Measurements from ENCODE around the gene ACOX2. TPM values are rescaled to one million over a fixed set of nuclear protein-coding genes. Genes with fewer than 3 reads are reported as not detected.
A peak's percentile ranks its signal among the peaks of the same experiment; 100 is the strongest.

ACOX2 gene
- 10 to 100 TPM; 20.1 to 28.2 TPM for total RNA-seq
- long read RNA-seq, transcript ACOX2-201 (15 exons, 2,426 nt) = major isoform, 9 of 17 reads
- long read RNA-seq, partial matches to known transcripts = 4 of 17 reads
- long read RNA-seq, other reads (novel, unspliced or antisense) = 2 of 17 reads

DNA sequence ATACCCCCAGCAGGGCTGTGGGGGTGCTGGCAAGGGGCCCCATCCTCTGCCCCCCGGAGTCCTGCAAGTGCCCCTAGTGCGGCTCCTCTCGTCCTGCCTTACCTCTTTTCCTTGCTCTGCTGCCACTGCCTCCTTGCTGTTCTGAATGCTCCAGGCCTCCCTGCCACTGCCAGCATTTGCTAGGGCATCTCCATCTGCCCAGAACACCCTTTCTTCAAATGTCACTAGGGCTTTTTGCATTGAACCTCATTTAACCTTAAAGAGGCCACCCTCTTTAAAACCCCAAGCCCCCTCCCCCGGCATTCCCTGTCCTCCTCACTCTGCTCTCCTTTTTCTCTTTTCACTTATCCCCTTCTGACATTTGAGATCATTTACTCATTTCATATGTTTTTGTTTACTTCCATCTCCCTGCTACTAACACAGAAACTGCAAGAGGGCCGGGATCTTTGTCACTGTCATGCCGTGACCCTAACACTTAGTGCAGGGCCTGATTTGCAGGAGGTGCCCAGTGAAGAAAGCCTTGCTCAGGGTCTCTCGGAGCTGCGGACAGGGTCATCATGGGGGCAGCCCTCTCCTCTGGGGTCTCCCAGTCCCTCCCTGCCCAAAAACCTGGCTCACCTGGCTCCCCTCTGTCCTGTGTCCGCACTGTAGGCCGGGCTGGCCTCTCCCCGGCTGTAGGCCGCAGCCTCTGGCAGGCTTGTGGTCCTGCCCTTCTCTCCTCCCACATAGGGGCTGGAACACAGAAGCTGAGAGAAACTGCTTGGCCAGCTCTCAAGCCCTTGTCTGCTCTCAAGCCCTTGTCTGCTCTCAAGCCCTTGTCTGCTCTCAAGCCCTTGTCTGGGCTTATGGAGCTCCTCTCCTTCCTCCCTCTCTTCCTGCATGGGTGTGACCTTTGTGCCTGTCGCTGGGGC, at the start of gene ACOX2:
ACOX2 (minus strand) TSS at position 690 of the 911 bp plus-strand sequence. CDS start 2,084 bp downstream, outside the sequence.
- DNase-seq (peak; percentile 83), ATAC-seq (peak; percentile 94 to 96)
- intact Hi-C loops (cut with DNase I) = no loop called here

DNA sequence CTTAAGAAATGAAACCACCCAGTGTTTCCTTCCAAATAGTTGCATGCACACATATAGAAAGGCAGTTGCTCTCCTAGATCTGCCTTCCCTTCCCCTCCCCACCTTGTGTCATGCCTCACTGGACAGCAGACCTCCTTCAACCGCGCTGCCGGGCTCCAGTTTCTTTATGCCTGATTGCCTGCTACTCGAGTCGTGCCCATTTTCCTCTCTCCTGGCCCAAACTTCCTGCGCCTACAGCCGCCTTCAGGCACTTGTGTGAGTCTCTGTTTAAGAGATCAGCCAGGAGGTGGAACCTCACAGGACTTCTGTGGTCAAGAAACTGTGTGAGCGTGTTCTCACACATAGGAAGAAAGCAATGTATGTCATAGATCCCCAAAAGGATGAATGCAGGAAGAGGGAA, 49.0 kb upstream of the ACOX2 start:
- intact Hi-C loops (cut with DNase I) = no loop called here
- no peak for DNase-seq
- ATAC-seq = no peak

DNA sequence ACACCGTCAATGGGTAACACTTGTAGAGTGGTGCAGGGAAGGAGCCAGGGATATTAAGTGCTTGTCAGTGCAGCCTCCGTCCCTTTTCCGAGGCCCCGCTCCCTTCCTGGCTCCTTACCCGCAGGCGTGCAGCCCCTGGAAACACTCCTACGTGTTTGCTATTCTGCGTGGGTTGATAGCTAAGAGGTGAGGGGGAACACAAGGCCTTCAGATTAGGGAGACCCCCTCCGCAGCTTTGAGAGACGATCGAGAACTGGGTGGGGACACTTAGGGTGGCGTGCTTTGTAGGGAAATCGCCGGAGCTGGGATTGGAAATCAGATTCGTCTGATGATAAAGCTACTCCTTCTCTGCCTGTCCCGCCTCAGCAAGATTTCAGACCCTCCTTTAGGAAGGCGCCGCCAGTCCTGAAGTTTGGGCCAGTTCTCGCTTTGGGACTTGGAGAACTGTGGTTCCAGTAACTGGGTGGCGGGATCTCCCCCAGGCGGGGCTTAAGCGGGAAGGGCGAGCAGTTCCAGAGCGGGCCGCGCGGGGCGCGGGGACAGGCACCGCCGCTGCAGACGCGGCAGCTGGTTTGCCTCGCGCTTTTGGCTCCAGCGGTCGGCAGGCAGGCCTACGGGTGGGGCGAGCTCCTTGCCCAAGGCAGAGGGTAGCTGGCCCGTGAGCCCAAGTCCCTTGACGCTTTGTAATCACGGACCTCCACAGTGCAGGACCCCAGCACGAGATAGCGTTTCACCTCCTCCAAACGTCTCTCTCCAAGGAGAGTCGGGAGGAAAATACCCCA, 48.2 kb upstream of the ACOX2 start:
- DNase-seq = peak; percentile 90
- ATAC-seq = peak; percentile 97
- intact Hi-C loops (cut with DNase I) = no loop called here

DNA sequence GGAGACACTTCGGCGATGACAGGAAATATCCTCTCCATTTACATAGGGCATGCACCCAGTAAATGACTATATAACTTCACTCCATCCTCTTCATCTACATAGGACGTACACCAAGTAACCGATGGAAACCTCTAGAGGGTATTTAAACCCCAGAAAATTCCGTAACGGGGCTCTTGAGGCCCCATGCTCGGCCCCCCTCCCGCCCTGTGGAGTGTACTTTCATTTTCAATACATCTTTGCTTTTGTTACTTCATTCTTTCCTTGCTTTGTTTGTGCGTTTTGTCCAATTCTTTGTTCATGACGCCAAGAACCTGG, 47.7 kb upstream of the ACOX2 start:
- ATAC-seq (peak in 1 of 2 donors; percentile 1), DNase-seq (no peak)
- intact Hi-C loops (cut with DNase I) = no loop called here

DNA sequence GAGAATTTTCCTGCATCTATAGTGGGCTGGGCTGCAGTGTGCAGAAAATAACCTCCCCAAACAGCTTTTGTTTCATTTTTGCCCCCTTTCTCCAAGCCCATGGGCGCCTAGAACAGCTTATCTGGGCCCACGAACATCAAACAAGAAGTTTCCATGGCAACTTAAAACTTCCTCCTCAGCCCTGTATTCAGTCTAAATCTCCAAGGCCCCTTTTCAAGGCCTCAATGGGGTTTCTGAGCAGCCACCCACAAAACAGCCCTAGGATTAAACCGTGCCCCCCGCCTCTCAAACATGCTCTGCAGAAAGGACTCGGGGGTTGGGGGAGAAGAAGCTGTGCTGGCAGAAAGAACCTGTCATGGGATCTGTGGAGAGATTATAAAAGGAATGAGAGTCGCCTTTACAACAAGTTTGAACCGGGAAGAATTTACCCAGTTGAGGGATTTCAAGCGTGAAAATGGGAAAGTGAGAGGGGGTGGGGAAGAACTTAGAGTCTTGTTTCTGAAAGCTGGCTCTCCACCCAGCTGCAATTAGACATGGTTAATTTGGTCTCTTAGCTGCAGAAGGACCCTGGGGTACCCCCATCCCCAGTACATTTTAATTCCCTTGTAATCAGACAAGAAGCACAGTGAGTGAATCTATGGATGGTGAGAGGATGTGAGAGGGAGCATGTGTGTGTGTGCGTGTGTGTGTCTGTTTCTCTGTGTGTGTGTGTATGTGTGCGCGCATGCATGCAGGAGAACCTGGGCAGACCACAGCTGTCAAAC, 44.5 kb upstream of the ACOX2 start:
- intact Hi-C loops (cut with DNase I) = no loop called here
- ATAC-seq (no peak), DNase-seq (no peak)

DNA sequence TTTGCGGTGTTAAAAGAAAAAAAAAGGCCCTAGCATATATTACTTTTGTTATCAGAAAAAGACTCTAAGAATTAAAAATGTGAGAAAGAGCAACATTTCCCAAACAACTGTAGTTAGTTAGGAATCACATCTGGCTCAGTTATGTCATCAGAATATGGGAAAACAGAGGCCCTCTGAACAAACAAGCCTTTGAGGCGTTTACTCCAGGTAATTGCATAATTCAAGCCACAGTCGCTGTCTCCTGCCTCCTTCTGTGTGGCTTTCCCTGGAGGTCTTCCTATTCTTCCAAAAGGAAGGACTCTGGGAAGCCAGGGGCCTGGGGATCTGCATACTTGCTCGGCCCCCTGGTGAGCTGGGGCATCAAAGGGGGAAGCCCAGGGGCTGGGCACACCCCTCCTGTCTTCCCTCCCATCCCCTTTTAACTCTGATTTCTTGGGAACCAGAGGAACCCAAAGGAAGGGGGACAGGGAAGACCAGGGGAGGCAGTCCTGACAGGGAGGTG, 43.9 kb upstream of the ACOX2 start:
- intact Hi-C loops (cut with DNase I) = no loop called here
- no peak for DNase-seq
- ATAC-seq = no peak

DNA sequence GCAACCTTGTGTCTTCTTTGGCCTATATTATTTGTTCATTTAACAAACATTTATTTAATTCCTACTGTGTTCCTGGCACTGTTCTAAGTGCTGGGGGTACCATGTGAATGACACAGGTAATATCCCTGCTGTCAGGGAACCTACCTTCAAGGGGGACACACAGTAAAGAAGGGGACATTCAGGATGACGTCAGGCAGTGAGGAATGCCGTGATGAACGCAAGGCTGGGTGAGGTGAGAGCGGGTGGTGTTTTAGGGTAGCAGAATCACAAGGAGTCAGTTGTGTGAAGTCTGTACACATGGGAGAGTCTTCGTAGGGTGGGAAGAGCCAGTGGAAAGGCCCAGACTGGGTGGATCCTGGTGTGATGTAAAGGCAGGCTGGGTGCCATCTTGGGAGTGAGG, 41.9 kb upstream of the ACOX2 start:
- ATAC-seq (no peak), DNase-seq (no peak)
- intact Hi-C loops (cut with DNase I) = no loop called here

DNA sequence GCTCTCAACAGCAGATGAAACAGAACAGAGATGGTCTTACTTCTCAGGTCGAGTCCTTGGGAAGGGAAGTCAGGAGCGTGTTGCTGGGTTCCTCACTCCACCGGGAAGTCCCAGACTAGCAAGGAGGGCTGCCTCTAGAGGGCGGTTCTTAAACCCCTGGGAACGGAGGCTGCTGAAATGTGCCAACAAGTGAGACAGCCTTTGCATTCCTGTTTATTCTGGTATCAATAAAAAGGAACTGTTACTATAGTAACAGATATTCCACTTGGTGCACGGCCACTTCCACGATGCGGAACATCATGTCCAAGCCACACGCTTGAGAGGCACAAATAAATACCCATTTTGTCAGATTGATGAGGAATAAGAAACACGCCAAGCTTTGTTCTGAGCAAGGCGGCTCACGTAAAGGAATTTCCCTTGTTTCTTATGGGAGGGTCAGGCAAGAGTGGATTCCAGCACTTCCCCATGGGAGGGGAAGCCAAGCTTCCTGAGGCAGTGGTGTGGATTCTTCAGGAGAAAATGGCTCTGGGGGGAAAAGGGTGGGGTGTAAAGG, 40.4 kb upstream of the ACOX2 start, which contains the start of gene FAM107A:
FAM107A (minus strand) TSS at position 123 of the 553 bp plus-strand sequence. CDS start 7,531 bp downstream, outside the sequence.
- peak; percentile 52 to 81 for ATAC-seq
- DNase-seq = peak; percentile 69
- intact Hi-C loops (cut with DNase I) = no loop called here

DNA sequence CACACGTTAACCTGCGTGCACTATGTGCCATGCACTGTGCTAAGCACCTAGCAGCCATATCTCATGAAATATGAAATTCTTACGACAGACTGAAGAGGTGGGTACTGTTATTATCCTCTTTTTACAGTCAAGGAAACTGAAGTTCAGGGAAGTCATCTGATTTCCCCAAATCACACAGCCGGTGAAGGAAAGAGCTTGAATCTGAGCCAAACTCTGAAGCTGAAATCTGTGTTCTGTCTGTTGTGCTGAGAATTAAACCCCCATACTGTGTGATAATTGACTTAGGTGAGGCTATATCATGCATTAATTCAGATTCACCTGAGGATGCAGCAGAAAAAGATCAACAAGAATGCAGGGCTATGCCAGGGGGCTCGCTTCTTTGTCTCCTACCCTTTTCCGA, 39.7 kb upstream of the ACOX2 start:
- intact Hi-C loops (cut with DNase I) = no loop called here
- no peak for DNase-seq
- ATAC-seq = no peak

DNA sequence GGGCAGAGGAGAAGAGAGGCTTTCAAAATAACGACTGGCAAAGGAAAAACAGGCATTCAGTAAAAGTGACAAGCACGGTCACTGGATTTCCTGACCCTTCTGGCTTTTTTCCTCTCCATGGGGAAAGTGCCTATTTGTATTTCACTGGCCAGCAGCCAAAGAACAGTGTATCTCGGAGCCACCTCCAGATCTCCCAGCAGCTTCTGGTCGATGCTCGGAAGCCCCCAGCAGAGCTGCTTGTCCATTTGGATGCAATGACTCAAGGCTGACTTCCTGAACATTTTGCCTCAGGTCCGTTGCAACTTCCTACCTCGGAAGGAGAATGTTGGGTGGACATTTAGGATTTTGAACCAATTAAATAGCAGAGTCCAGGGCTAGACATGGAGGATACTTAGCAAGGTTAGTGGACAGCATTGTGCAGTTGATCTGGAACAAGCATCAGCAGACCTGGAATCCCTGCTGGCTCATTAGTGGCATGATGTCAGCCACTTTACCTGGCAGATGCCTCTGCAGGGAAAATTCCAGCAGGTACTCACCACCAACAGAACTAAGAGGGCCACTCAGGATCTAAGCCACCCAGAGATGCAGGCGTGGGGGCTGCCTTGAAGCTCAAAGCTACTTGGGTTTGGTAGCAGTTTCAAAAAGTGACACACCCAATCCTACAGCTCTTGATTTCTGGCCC, 39.1 kb upstream of the ACOX2 start:
- ATAC-seq (no peak), DNase-seq (peak; percentile 55)
- intact Hi-C loops (cut with DNase I) = no loop called here

DNA sequence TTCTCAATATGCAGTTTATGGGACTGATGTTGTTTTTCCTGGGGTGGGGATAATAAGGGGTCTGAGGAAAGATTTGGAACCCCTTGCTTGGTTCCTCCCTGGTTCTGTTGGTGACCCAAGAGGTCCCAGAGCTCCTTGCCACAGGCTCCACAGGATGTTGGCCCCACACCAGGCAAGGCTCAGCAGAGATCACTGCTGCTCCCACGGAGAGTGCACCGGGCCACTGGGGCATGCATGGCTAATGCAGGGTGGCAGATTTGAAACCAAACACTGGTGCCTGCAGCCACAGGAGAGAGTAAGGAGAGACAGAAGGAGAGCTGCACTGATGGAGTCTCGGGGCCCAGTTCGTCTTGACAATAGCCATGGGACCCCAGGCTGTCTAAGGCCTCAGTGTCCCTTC, 37.7 kb upstream of the ACOX2 start:
- ATAC-seq = no peak
- intact Hi-C loops (cut with DNase I) = no loop called here
- no peak for DNase-seq

DNA sequence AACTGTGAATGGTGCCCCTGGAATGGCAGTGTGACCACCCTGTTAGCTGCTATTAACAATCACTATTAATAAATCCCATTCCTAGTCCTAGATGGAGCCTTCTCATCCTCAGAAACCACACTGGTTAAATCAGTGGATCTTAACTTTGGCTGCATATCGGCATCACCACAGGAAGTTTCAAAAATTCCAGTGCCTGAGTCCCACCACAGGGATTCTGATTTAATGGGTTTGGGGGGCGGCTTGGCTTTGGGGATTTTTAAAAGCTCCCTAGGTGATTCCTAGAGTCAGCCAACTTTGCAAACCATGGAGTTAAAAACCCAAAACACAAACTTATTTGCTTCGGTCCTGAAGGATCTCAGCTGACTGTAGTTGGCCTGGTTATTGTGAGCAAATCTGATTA, 37.1 kb upstream of the ACOX2 start:
- intact Hi-C loops (cut with DNase I) = no loop called here
- ATAC-seq = no peak
- no peak for DNase-seq

DNA sequence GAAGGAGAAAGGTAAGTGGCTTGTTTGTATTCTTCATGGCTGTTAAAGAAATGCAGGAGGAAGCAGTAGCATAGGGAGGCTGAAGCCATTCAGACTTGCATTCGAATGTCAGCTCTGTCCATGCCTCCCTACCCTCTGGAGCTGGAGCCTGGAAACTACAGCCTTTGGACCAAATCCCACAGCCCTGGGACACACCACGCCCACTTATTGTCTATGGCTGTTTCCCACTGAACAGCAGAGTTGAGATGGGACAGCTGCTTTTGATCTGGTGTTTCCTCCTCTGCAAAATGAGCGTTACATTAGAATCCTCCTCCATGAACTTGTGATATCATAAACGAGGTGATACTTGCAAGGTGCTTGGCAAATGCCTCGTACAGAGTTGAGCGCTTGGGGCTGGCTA, 36.6 kb upstream of the ACOX2 start:
- ATAC-seq (peak; percentile 28 to 45), DNase-seq (no peak)
- intact Hi-C loops (cut with DNase I) = no loop called here

DNA sequence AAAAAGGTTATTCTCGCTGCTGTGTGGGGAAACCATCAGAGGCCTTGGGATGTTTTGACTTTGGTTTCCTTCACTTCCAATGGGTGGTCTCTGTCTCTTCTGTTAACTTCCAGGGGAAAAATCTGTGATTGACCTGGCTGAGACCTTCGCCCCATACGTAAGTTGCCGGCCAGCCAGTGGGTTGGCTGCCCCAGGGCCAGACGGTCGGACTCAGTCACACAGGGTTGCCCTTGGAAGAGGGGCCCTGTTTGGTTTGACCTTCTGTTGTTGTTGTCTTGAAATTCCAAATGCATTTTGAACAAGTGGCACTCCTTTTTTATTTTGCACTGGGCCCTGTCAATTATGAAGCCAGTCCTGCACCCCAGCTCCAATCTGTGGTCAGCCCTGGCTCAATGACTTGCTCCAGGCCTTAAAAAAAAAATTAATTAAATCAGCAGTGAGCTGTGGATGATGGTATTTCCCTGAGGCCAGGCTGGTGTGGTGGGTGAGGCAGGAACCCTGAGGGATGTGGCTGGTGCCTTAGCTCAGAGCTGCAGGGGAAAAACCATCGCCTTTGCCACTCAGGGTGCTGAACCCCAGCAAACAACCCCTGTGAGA, 35.7 kb upstream of the ACOX2 start:
- ATAC-seq (no peak), DNase-seq (no peak)
- intact Hi-C loops (cut with DNase I) = no loop called here

DNA sequence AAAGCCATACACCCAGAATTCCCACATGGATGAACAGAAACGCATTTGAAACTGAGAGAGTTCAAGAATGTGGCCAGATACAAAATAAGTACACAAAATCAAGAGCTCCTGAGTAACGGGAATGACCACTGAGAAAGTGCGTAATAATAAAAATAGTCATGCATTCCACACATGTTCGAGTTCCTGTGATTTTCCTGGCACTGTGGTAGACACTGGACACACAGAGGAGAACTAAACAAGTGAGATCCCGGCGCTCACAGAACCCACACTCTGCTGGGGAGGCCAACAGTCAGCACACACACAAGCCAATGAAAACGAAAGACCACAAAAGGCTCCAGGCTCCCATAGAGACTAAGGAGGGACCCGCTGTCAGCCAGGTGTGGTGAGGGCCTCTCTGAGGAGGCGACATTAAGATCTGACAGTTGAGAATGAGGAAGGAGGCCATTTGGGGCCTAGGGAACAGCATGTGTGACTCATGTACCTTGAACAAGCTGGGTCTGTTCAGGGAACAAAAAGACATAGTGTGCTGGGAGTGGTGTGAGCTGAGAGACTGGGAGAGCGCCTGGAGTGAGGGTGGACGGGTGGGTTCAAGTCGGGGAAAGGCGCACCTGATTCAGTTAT, 35.1 kb upstream of the ACOX2 start:
- ATAC-seq (no peak), DNase-seq (no peak)
- intact Hi-C loops (cut with DNase I) = no loop called here

DNA sequence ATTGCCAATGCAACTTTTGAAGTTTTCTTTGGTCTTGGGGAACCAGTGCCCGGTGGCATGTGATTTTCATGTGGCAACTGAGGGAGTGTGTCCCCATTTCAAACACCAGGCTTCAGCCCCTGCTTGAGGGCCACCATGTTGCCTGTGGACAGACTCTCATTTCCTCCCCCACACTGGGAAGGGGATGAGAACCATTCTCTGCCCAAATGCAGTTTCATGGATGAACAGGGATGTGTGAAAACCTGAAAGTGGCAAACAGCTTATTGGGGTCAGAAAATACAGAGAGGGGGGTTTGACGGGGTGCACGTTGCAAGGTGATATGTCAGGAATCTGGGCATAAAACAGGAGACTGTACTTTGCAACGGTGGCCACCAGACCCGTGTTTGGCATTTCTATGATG, 33.9 kb upstream of the ACOX2 start:
- no peak for DNase-seq
- intact Hi-C loops (cut with DNase I) = no loop called here
- no peak for ATAC-seq

DNA sequence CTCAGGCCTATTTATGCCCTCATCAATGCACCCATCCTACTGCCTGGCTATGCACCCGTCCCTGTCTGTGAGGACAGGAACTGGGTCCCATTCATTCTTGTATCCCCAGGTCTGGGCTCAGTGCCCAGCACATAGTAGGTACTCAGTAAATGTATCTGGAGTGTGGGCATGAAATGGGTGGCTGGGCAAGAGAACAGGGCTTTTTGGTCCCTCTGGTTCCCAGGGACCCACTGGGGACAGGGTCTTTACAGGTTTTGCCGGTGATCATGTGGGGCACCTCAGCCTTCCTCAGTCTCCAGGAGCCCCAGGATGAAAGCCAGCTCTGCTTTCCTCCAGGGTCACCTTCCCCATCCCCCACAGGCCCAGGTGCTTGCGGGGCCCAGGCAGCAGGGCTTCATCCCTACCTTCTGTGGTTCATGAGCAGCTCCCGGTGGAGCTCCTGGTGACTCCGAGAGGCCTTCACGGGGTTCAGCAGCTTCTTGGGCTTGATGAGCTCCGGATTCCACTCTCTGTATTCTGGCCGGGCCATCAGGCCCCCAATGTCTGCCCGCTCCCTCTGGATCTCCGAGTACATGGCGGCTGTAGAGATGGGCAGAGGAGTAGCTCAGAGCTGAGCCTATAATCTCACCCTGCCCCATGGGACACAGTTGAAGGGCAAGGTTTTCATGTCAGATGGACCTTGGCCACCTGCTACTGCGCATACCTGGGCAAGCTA, 32.5 kb upstream of the ACOX2 start:
- intact Hi-C loops (cut with DNase I) = loop anchor here in 1 of 2 donors (2.0 kb wide), 1 partner anchor 61 kb away; no protein-coding TSS in a partner anchor
- ATAC-seq (no peak), DNase-seq (no peak)
